Measurements from ENCODE around the gene ZNF771. TPM values are rescaled to one million over a fixed set of nuclear protein-coding genes. Genes with fewer than 3 reads are reported as not detected.

The ZNF771 gene
- total RNA-seq, 2 experiments from 2014 or later = 0.80 to 1.2 TPM

DNA sequence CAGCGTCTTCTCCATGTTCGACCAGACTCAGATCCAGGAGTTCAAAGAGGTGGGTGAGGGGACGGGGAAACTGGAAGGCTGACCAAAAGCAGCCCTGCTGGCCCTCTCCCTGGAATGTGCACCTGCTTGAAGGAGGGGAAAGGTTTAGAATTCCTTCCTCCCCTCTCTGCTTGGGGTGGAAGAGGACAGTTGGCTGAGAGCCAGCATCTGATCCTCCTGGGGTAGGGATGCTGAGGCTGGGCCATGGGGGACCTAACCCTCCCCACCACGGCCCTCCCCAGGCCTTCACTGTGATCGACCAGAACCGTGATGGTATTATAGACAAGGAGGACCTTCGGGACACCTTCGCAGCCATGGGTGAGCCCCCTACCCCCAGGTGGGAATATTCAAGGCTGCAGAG lies 31.5 kb upstream of the ZNF771 start:
- Histone ChIP-seq H3K4me1 (ENCODE audit: insufficient read depth, low read length) (peaks cover 66% of the 10 kb centered on the region), H3K27ac (ENCODE audit: low read depth in 1 of 2, low read length in 2 of 2) (peak overlapping the region; percentile 100), H3K4me3 (ENCODE audit: low read length) (no peak overlapping the region), H3K36me3 (ENCODE audit: insufficient read depth, low read length) (peaks cover 24% of the 10 kb centered on the region), H3K27me3 (ENCODE audit: control insufficient read depth in 1 of 2, insufficient read depth in 2 of 2, low read length in 2 of 2) (no peaks in the 10 kb centered on the region), H3K9me3 (ENCODE audit: control insufficient read depth in 1 of 2, insufficient read depth in 1 of 2, low read length in 2 of 2) (no peaks in the 10 kb centered on the region)
- peaks cover 33% of the 10 kb centered on the region for H3K36me3 Mint-ChIP-seq (ENCODE audit: low read depth)
- no peak overlapping the region for H3K4me3 Mint-ChIP-seq
- CTCF ChIA-PET = interaction anchor here (3.7 kb wide), 1 partner anchor 34 kb away, joined by 14 read pairs; no protein-coding TSS in a partner anchor
- peak overlapping the region; percentile 100 for H3K27ac Mint-ChIP-seq
- no peaks in the 10 kb centered on the region for H3K9me3 Mint-ChIP-seq
- POLR2A ChIA-PET = no interaction called here
- ATAC-seq (ENCODE audit: poor library complexity) (no peak), DNase-seq (peak in 1 of 14 experiments; percentile 21)
- H3K27me3 Mint-ChIP-seq = no peaks in the 10 kb centered on the region
- H3K4me1 Mint-ChIP-seq (ENCODE audit: low read depth) = peaks cover 51% of the 10 kb centered on the region
- TF ChIP-seq, protein P1, sequence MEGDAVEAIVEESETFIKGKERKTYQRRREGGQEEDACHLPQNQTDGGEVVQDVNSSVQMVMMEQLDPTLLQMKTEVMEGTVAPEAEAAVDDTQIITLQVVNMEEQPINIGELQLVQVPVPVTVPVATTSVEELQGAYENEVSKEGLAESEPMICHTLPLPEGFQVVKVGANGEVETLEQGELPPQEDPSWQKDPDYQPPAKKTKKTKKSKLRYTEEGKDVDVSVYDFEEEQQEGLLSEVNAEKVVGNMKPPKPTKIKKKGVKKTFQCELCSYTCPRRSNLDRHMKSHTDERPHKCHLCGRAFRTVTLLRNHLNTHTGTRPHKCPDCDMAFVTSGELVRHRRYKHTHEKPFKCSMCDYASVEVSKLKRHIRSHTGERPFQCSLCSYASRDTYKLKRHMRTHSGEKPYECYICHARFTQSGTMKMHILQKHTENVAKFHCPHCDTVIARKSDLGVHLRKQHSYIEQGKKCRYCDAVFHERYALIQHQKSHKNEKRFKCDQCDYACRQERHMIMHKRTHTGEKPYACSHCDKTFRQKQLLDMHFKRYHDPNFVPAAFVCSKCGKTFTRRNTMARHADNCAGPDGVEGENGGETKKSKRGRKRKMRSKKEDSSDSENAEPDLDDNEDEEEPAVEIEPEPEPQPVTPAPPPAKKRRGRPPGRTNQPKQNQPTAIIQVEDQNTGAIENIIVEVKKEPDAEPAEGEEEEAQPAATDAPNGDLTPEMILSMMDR (IDR thresholded peaks at IDR 0.05) = no peak
- intact Hi-C loops (cut with DNase I, micrococcal nuclease) = loop anchor here in 1 of 2 experiments (10.0 kb wide), 1 partner anchor 549 kb away; the partner anchor contains the start of gene FBXL19

DNA sequence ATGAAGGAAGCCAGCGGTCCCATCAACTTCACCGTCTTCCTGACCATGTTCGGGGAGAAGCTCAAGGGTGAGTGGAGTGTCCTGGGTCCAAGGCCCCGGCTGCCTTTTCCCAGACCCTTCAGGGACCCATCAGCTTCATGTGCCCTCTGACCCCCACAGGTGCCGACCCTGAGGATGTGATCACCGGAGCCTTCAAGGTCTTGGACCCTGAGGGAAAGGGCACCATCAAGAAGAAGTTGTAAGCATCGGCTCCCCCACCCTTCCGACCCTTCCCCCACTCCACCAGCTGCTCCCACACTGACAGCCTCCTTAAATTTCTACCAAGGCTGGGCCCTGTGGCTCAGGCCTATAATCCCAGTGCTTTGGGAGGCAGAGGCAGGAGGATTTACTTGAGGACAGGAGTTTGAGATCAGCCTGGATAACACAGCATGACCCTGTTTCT lies 30.9 kb upstream of the ZNF771 start:
- DNase-seq = peak in 1 of 14 experiments; percentile 38
- Mint-ChIP-seq H3K36me3 (ENCODE audit: low read depth) (peaks cover 35% of the 10 kb centered on the region), H3K9me3 (no peaks in the 10 kb centered on the region), H3K27ac (peak overlapping the region; percentile 100), H3K27me3 (no peaks in the 10 kb centered on the region), H3K4me1 (ENCODE audit: low read depth) (peaks cover 51% of the 10 kb centered on the region), H3K4me3 (no peak overlapping the region)
- no peak overlapping the region for H3K4me3 ChIP-seq (ENCODE audit: low read length)
- no peaks in the 10 kb centered on the region for H3K27me3 ChIP-seq (ENCODE audit: control insufficient read depth in 1 of 2, insufficient read depth in 2 of 2, low read length in 2 of 2)
- peak overlapping the region; percentile 100 for H3K27ac ChIP-seq (ENCODE audit: low read depth in 1 of 2, low read length in 2 of 2)
- ChIA-PET POLR2A (interaction anchor here (1.6 to 2.6 kb wide), 3 partner anchors 21 to 766 kb away, joined by 3 to 20 read pairs (median 17); partner anchors contain the start of gene CD2BP2), CTCF (interaction anchor here (3.7 kb wide), 1 partner anchor 33 kb away, joined by 14 read pairs; no protein-coding TSS in a partner anchor)
- no peaks in the 10 kb centered on the region for H3K9me3 ChIP-seq (ENCODE audit: control insufficient read depth in 1 of 2, insufficient read depth in 1 of 2, low read length in 2 of 2)
- peaks cover 67% of the 10 kb centered on the region for H3K4me1 ChIP-seq (ENCODE audit: insufficient read depth, low read length)
- ATAC-seq (ENCODE audit: poor library complexity) = no peak
- H3K36me3 ChIP-seq (ENCODE audit: insufficient read depth, low read length) = peaks cover 25% of the 10 kb centered on the region
- intact Hi-C loops (cut with DNase I, micrococcal nuclease) = loop anchor here in 1 of 2 experiments (10.0 kb wide), 1 partner anchor 548 kb away; the partner anchor contains the start of gene FBXL19
- TF ChIP-seq, protein P1 (IDR thresholded peaks at IDR 0.05) = no peak

DNA sequence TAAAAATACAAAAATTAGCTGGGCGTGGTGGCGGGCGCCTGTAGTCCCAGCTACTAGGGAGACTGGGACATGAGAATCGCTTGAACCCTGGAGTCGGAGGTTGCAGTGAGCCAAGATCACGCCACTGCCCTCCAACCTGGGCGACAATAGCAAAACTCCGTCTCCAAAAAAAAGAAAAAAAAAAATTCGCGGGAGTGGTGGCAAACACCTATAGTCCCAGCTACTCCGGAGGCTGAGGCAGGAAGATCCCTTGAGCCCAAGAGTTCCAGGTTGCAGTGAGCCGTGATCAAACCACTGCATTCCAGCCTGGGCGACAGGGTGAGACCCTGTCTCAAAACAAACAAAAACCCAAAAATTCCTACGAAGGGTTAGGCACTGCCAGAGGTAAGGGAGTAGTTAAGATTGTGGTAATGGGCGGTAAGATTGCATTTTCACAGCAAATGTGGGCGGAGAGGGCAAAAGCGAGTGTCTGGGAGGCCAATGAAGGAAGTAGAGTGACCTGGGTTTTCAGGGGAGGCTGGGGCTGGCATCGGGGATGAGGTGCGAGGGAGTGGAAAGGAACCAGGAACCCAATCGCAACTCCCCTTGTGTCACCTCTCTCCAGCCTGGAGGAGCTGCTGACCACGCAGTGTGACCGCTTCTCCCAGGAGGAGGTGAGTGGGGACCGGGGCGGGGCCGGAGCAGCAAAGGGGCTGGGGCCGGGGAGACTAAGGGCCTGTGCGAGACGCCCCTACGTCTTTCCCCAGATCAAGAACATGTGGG lies 30.2 kb upstream of the ZNF771 start:
- peaks cover 25% of the 10 kb centered on the region for H3K36me3 ChIP-seq (ENCODE audit: insufficient read depth, low read length)
- peaks cover 37% of the 10 kb centered on the region for H3K36me3 Mint-ChIP-seq (ENCODE audit: low read depth)
- no peaks in the 10 kb centered on the region for H3K9me3 Mint-ChIP-seq
- peak overlapping the region; percentile 100 for H3K27ac Mint-ChIP-seq
- DNase-seq (no peak), ATAC-seq (ENCODE audit: poor library complexity) (peak; percentile 0)
- peaks cover 49% of the 10 kb centered on the region for H3K4me1 Mint-ChIP-seq (ENCODE audit: low read depth)
- H3K27ac ChIP-seq (ENCODE audit: low read depth in 1 of 2, low read length in 2 of 2) = peak overlapping the region; percentile 100
- peaks cover 67% of the 10 kb centered on the region for H3K4me1 ChIP-seq (ENCODE audit: insufficient read depth, low read length)
- H3K9me3 ChIP-seq (ENCODE audit: control insufficient read depth in 1 of 2, insufficient read depth in 1 of 2, low read length in 2 of 2) = no peaks in the 10 kb centered on the region
- H3K27me3 Mint-ChIP-seq = no peaks in the 10 kb centered on the region
- intact Hi-C loops (cut with DNase I, micrococcal nuclease) = loop anchor here in 1 of 2 experiments (10.0 kb wide), 1 partner anchor 548 kb away; the partner anchor contains the start of gene FBXL19
- ChIA-PET CTCF (interaction anchor here (3.7 kb wide), 1 partner anchor 32 kb away, joined by 14 read pairs; no protein-coding TSS in a partner anchor), POLR2A (interaction anchor here (1.0 to 7.3 kb wide), 18 partner anchors 7 to 765 kb away, joined by 3 to 153 read pairs (median 8); partner anchors contain the start of genes ALDOA, CD2BP2, CORO1A and DCTPP1)
- H3K4me3 ChIP-seq (ENCODE audit: low read length) = peak overlapping the region; percentile 71
- H3K4me3 Mint-ChIP-seq = peak overlapping the region; percentile 99
- TF ChIP-seq, protein P1 (IDR thresholded peaks at IDR 0.05) = no peak
- H3K27me3 ChIP-seq (ENCODE audit: control insufficient read depth in 1 of 2, insufficient read depth in 2 of 2, low read length in 2 of 2) = no peaks in the 10 kb centered on the region
